ENCODE measurements around the gene CIROP.

Gene CIROP

DNA sequence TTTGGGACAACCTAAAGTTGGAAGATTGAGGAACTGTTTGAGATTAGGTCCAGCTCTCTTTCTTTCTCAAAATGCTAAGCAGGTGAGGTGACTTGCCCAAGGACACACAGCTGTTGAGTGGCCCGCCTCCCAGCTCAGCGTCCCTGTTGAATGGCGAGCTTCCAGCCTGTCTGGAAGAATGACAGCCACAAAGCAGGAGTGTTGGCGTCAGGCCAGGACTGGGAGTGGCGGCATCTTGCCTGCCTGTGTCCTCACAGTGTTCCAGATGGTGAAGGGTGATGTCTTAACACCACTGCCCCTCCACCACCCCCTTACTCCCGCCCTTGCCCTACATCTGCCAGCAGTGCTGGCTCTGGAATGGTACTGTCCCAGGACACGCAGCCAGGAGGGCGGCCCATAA, 18.6 kb upstream of the CIROP start:
- H3K9me3 ChIP-seq (ENCODE audit: low read length), result no peaks in the 10 kb centered on the region
- no peaks in the 10 kb centered on the region for H3K9me2 ChIP-seq (ENCODE audit: low read depth, low read length)
- TF ChIP-seq CTCF (IDR thresholded peaks at IDR 0.05; ENCODE audit: low read length), result no peak
- no peak for TF ChIP-seq EZH2 (IDR thresholded peaks at IDR 0.05; ENCODE audit: borderline replicate concordance, low read length)
- H3K36me3 ChIP-seq (ENCODE audit: insufficient read depth, low read length), result no peaks in the 10 kb centered on the region
- no peaks in the 10 kb centered on the region for H3K79me2 ChIP-seq (ENCODE audit: insufficient read depth, low read length)
- H4K20me1 ChIP-seq (ENCODE audit: insufficient read depth, low read length), result no peaks in the 10 kb centered on the region
- no peak overlapping the region for H2AFZ ChIP-seq (ENCODE audit: low read length)
- no peaks in the 10 kb centered on the region; the same call in 1 of the 2 replicates for H3K27me3 ChIP-seq (ENCODE audit: insufficient read depth, low read length)
- peaks cover 24% of the 10 kb centered on the region for H3K4me1 ChIP-seq (ENCODE audit: insufficient read depth, low read length, severe bottlenecking)
- no peak overlapping the region for H3K4me3 ChIP-seq (ENCODE audit: low read depth, low read length, poor library complexity, severe bottlenecking)
- no peak overlapping the region for H3K9ac ChIP-seq (ENCODE audit: low read length)
- H3K4me2 ChIP-seq (ENCODE audit: low read length), result no peak overlapping the region
- H3K27ac ChIP-seq (ENCODE audit: low read depth, low read length, poor library complexity, severe bottlenecking), result no peak overlapping the region
- H3F3A ChIP-seq (ENCODE audit: insufficient read depth, low read length), result no peaks in the 10 kb centered on the region

- H3K27me3 ChIP-seq (ENCODE audit: insufficient read depth, low read length), result no peaks in the 10 kb centered on the region
- H3K9me2 ChIP-seq (ENCODE audit: low read depth, low read length), result no peaks in the 10 kb centered on the region
- H3K9me3 ChIP-seq (ENCODE audit: low read length), result no peaks in the 10 kb centered on the region
- TF ChIP-seq CTCF (IDR thresholded peaks at IDR 0.05; ENCODE audit: low read length) (no peak), EZH2 (IDR thresholded peaks at IDR 0.05; ENCODE audit: borderline replicate concordance, low read length) (no peak)
- H3K4me3 ChIP-seq (ENCODE audit: low read depth, low read length, poor library complexity, severe bottlenecking), result no peak overlapping the region
- H4K20me1 ChIP-seq (ENCODE audit: insufficient read depth, low read length), result no peaks in the 10 kb centered on the region
- H3K36me3 ChIP-seq (ENCODE audit: insufficient read depth, low read length), result no peaks in the 10 kb centered on the region
- peaks cover 24% of the 10 kb centered on the region for H3K4me1 ChIP-seq (ENCODE audit: insufficient read depth, low read length, severe bottlenecking)
- H2AFZ ChIP-seq (ENCODE audit: low read length), result no peak overlapping the region
- no peak overlapping the region for H3K27ac ChIP-seq (ENCODE audit: low read depth, low read length, poor library complexity, severe bottlenecking)
- H3F3A ChIP-seq (ENCODE audit: insufficient read depth, low read length), result no peaks in the 10 kb centered on the region
- no peak overlapping the region for H3K4me2 ChIP-seq (ENCODE audit: low read length)
- no peaks in the 10 kb centered on the region for H3K79me2 ChIP-seq (ENCODE audit: insufficient read depth, low read length)
- H3K9ac ChIP-seq (ENCODE audit: low read length), result no peak overlapping the region
Measured at GRCh38 chr14:23122086-23122485, 17.3 kb upstream of the CIROP start.

GRCh38 chr14:23121361-23121771, 16.6 kb upstream of the CIROP start:
- no peak overlapping the region for H3K4me2 ChIP-seq (ENCODE audit: low read length)
- no peaks in the 10 kb centered on the region for H4K20me1 ChIP-seq (ENCODE audit: insufficient read depth, low read length)
- no peaks in the 10 kb centered on the region for H3K9me3 ChIP-seq (ENCODE audit: low read length)
- no peak overlapping the region for H2AFZ ChIP-seq (ENCODE audit: low read length)
- no peaks in the 10 kb centered on the region for H3F3A ChIP-seq (ENCODE audit: insufficient read depth, low read length)
- H3K4me1 ChIP-seq (ENCODE audit: insufficient read depth, low read length, severe bottlenecking), result peaks cover 24% of the 10 kb centered on the region
- no peak overlapping the region for H3K9ac ChIP-seq (ENCODE audit: low read length)
- H3K79me2 ChIP-seq (ENCODE audit: insufficient read depth, low read length), result no peaks in the 10 kb centered on the region
- H3K4me3 ChIP-seq (ENCODE audit: low read depth, low read length, poor library complexity, severe bottlenecking), result no peak overlapping the region
- no peaks in the 10 kb centered on the region for H3K27me3 ChIP-seq (ENCODE audit: insufficient read depth, low read length)
- no peaks in the 10 kb centered on the region for H3K36me3 ChIP-seq (ENCODE audit: insufficient read depth, low read length)
- H3K27ac ChIP-seq (ENCODE audit: low read depth, low read length, poor library complexity, severe bottlenecking), result no peak overlapping the region
- no peaks in the 10 kb centered on the region for H3K9me2 ChIP-seq (ENCODE audit: low read depth, low read length)
- TF ChIP-seq CTCF (IDR thresholded peaks at IDR 0.05; ENCODE audit: low read length), result no peak

All from OCI-LY1 (cell line).